SU-DHL-6 (cell line): ENCODE data around the gene ANGPTL3.

Experiments
- H2AFZ ChIP-seq: fragments of 200-600 bp; sonication (generic); 2 replicates; pipeline ENCODE4 v1.6.1; 2014; ENCODE audit warnings: low read depth, mild to moderate bottlenecking, moderate library complexity, mixed read lengths, antibody characterized with exemption, low read length; ENCODE audit not compliant: severe bottlenecking
- H3F3A ChIP-seq: fragments of 200-600 bp; shearing (Covaris generic); 2 replicates; pipeline ENCODE4 v1.6.0; 2016; ENCODE audit warnings: antibody characterized with exemption, mild to moderate bottlenecking; ENCODE audit not compliant: insufficient read depth
- H3K27ac ChIP-seq: fragments of 200-600 bp; sonication (generic); 2 replicates; pipeline ENCODE4 v1.5.1; 2016; ENCODE audit warnings: low read depth, mild to moderate bottlenecking, low read length, moderate library complexity, mixed read lengths
- H3K27me3 ChIP-seq: fragments of 200-600 bp; sonication (generic), shearing (Covaris generic); 2 replicates; pipeline ENCODE4 v1.6.0; 2014; ENCODE audit warnings: mild to moderate bottlenecking, low read length
- H3K36me3 ChIP-seq: fragments of 200-600 bp; sonication (generic); 2 replicates; pipeline ENCODE4 v1.6.1; 2014; ENCODE audit warnings: mild to moderate bottlenecking, low read length, mixed read lengths
- H3K4me2 ChIP-seq: fragments of 300-600, 200-600 bp; shearing (Covaris generic), sonication (generic); 2 replicates; pipeline ENCODE4 v1.6.0; 2014; ENCODE audit warnings: low read length, low read depth, mild to moderate bottlenecking; ENCODE audit not compliant: poor library complexity, severe bottlenecking
- H3K4me3 ChIP-seq: fragments of 200-600 bp; sonication (generic); 2 replicates; pipeline ENCODE4 v1.5.1; 2014; ENCODE audit warnings: antibody characterized with exemption, low read length, mild to moderate bottlenecking, mixed read lengths; ENCODE audit not compliant: insufficient read depth, poor library complexity, severe bottlenecking
- H3K79me2 ChIP-seq: fragments of 200-600 bp; sonication (generic); 2 replicates; pipeline ENCODE4 v1.6.1; 2014; ENCODE audit warnings: mild to moderate bottlenecking, low read length, moderate library complexity; ENCODE audit not compliant: insufficient read depth
- H3K9ac ChIP-seq: fragments of 200-600 bp; sonication (generic); 2 replicates; pipeline ENCODE4 v1.7.0; 2014; ENCODE audit warnings: mild to moderate bottlenecking, low read length
- H3K9me2 ChIP-seq: fragments of 200-600 bp; sonication (generic); replicated peaks from 2 replicates; pipeline ENCODE4 v1.6.1; 2014; ENCODE audit warnings: low read length; ENCODE audit not compliant: insufficient read depth
- H3K9me3 ChIP-seq: fragments of 200-600 bp; sonication (generic); 2 replicates; pipeline ENCODE4 v1.6.1; 2014; ENCODE audit warnings: low read length, mixed read lengths; ENCODE audit not compliant: insufficient read depth
- H4K20me1 ChIP-seq: fragments of 200-600 bp; sonication (generic); 2 replicates; pipeline ENCODE4 v1.6.1; 2014; ENCODE audit warnings: low read depth, mild to moderate bottlenecking, antibody characterized with exemption, low read length, moderate library complexity, mixed read lengths
- EZH2phosphoT487 ChIP-seq: fragments of 200-600 bp; sonication (generic), shearing (Covaris generic); conservative IDR thresholded peaks from 2 replicates; pipeline ENCODE4 v1.6.1; 2018; ENCODE audit warnings: mild to moderate bottlenecking, antibody characterized with exemption, low read length, moderate library complexity, mixed read lengths
- TF ChIP-seq, protein P1 (sequence below): fragments of 200-600 bp; sonication (generic); IDR thresholded peaks from one replicate; pipeline ENCODE4 v1.5.1; 2017; ENCODE audit warnings: antibody characterized with exemption, mild to moderate bottlenecking, low read length, moderate library complexity; ENCODE audit not compliant: insufficient read depth, poor library complexity, severe bottlenecking

The ANGPTL3 gene

DNA sequence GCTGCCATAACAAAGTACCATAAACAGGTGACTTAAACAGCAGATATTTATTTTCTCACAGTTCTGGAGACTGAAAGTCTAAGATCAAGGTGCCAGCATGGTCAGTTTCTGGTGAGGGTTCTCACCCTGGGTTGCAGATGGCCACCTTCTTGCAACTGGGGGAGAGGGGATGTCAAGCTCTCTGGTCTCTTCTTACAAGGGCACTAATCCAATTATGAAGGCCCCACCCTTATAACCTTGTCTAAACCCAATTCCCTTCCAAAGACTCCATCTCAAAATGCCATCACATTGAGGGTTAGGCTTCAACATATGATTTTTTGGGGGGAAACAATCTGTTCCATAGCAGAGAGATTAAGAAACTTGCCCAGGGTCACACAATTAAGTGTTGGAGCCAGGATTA, 24.8 kb upstream of the ANGPTL3 start:
- TF ChIP-seq EZH2phosphoT487 = no peak
- TF ChIP-seq, protein P1, sequence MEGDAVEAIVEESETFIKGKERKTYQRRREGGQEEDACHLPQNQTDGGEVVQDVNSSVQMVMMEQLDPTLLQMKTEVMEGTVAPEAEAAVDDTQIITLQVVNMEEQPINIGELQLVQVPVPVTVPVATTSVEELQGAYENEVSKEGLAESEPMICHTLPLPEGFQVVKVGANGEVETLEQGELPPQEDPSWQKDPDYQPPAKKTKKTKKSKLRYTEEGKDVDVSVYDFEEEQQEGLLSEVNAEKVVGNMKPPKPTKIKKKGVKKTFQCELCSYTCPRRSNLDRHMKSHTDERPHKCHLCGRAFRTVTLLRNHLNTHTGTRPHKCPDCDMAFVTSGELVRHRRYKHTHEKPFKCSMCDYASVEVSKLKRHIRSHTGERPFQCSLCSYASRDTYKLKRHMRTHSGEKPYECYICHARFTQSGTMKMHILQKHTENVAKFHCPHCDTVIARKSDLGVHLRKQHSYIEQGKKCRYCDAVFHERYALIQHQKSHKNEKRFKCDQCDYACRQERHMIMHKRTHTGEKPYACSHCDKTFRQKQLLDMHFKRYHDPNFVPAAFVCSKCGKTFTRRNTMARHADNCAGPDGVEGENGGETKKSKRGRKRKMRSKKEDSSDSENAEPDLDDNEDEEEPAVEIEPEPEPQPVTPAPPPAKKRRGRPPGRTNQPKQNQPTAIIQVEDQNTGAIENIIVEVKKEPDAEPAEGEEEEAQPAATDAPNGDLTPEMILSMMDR = no peak
- Histone ChIP-seq H3K4me3 (no peak overlapping the region), H3K36me3 (no peaks in the 10 kb centered on the region), H4K20me1 (no peaks in the 10 kb centered on the region), H3K4me2 (no peak overlapping the region), H3K9me2 (no peaks in the 10 kb centered on the region), H3K79me2 (no peaks in the 10 kb centered on the region), H3K9me3 (no peaks in the 10 kb centered on the region), H3K27ac (no peak overlapping the region), H3F3A (no peaks in the 10 kb centered on the region), H3K27me3 (no peaks in the 10 kb centered on the region), H3K9ac (no peak overlapping the region), H2AFZ (no peak overlapping the region)

DNA sequence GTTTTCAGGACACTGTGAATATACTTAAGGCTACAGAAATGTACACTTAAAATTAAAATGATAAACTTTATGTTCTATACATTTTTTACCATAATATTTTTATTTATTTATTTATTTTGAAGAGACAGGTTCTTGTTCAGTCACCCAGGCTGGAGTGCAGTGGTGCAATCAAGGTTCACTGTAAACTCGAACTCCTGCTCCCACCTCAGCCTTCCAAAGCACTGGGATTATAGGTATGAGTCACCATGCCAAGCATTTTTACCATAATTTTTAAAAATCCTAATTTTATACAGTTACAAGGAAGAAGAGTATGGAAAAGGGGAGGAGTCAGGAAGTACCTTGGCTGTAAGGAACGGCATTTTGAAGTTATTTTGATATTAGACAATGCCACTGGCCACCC, 23.6 kb upstream of the ANGPTL3 start:
- Histone ChIP-seq H3K79me2 (no peaks in the 10 kb centered on the region), H3F3A (no peaks in the 10 kb centered on the region), H3K36me3 (no peaks in the 10 kb centered on the region), H3K27ac (no peak overlapping the region), H4K20me1 (no peaks in the 10 kb centered on the region), H3K27me3 (no peaks in the 10 kb centered on the region), H3K9me2 (no peaks in the 10 kb centered on the region), H3K4me2 (no peak overlapping the region), H3K9me3 (no peaks in the 10 kb centered on the region), H3K9ac (no peak overlapping the region), H2AFZ (no peak overlapping the region), H3K4me3 (no peak overlapping the region)
- TF ChIP-seq, protein P1 = no peak
- no peak for TF ChIP-seq EZH2phosphoT487

DNA sequence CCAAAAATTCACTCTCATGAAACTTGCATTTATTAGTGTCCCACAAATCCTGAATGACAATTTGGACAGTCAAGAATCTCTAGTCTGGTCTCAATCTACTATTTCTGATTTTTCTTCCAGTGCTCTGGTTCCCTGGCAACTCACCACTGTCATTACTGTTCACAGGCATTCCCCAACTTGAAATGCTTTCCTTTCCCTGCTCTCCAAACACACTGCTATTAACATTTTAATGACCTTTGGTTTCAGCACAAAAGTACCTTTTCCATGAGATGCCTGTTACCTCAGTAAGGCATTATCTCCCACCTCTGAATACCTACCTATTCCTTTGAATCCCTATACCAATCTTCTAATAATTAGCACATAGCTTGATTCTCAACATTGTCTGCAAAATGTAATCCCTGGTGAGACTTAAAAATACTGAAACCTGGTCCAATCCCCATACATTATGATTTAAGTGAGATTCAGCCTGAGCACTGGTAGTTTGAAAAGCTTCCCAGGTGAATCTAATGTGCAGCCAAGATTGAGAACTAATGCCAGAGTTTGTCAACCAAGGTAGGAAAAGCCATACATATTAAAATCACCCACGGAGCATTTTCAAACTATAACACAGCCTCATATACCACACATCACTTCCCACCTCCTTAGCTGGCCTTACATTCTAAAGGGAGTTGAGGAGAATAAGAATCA, 11.7 kb upstream of the ANGPTL3 start:
- no peaks in the 10 kb centered on the region for H4K20me1 ChIP-seq
- no peak overlapping the region for H3K4me3 ChIP-seq
- no peaks in the 10 kb centered on the region for H3F3A ChIP-seq
- H3K36me3 ChIP-seq = no peaks in the 10 kb centered on the region
- no peaks in the 10 kb centered on the region for H3K9me2 ChIP-seq
- TF ChIP-seq, protein P1 = no peak
- no peaks in the 10 kb centered on the region for H3K79me2 ChIP-seq
- no peaks in the 10 kb centered on the region for H3K9me3 ChIP-seq
- H2AFZ ChIP-seq = no peak overlapping the region
- no peak overlapping the region for H3K4me2 ChIP-seq
- H3K27ac ChIP-seq = no peak overlapping the region
- no peak overlapping the region for H3K9ac ChIP-seq
- no peaks in the 10 kb centered on the region for H3K27me3 ChIP-seq
